Measurements from ENCODE around the gene TGFB1I1.
A peak's percentile ranks its signal among the peaks of the same experiment; 100 is the strongest.
"Not testable (repeated sequence)": the region's sequence is repeated elsewhere in the genome, so short reads cannot be mapped to it uniquely, and the experiment has no call there.

Gene TGFB1I1

GRCh38 chr16:31471875-31472708 lies at the start of gene TGFB1I1:
TSS of gene TGFB1I1 (plus strand) at chr16:31472152. CDS start at chr16:31472189, 37 bp downstream.
- DNase-seq (ENCODE audit: low read depth) = no peak

GRCh38 chr16:31423241-31423640 lies 48.7 kb upstream of the TGFB1I1 start:
- DNase-seq (ENCODE audit: low read depth) = no peak

GRCh38 chr16:31423801-31424200 lies 48.2 kb upstream of the TGFB1I1 start:
- no peak for DNase-seq (ENCODE audit: low read depth)

GRCh38 chr16:31427441-31428278 lies 44.3 kb upstream of the TGFB1I1 start:
- DNase-seq (ENCODE audit: low read depth) = peak; percentile 57

GRCh38 chr16:31428279-31428597 lies 43.7 kb upstream of the TGFB1I1 start, which contains the start of gene COX6A2:
TSS of gene COX6A2 (minus strand) at chr16:31428360. CDS start at chr16:31428325, 35 bp downstream.
- DNase-seq (ENCODE audit: low read depth) = no peak

GRCh38 chr16:31428638-31429247 lies 43.2 kb upstream of the TGFB1I1 start:
- no peak for DNase-seq (ENCODE audit: low read depth)

GRCh38 chr16:31429314-31429713 lies 42.6 kb upstream of the TGFB1I1 start:
- DNase-seq (ENCODE audit: low read depth) = no peak

GRCh38 chr16:31429796-31430195 lies 42.2 kb upstream of the TGFB1I1 start:
- DNase-seq (ENCODE audit: low read depth) = no peak

- no peak for DNase-seq (ENCODE audit: low read depth)
Observed at GRCh38 chr16:31430380-31431052, 41.4 kb upstream of the TGFB1I1 start.

- DNase-seq (ENCODE audit: low read depth) = no peak
Observed at GRCh38 chr16:31435341-31436220, 36.4 kb upstream of the TGFB1I1 start.

GRCh38 chr16:31436221-31437045 lies 35.5 kb upstream of the TGFB1I1 start:
- no peak for DNase-seq (ENCODE audit: low read depth)

- no peak for DNase-seq (ENCODE audit: low read depth)
Observed at GRCh38 chr16:31438414-31438813, 33.5 kb upstream of the TGFB1I1 start.

GRCh38 chr16:31439023-31439422 lies 32.9 kb upstream of the TGFB1I1 start:
- not testable (repeated sequence) for DNase-seq (ENCODE audit: low read depth)

GRCh38 chr16:31439519-31439918 lies 32.4 kb upstream of the TGFB1I1 start:
- no peak for DNase-seq (ENCODE audit: low read depth)

GRCh38 chr16:31440516-31441184 lies 31.3 kb upstream of the TGFB1I1 start:
- DNase-seq (ENCODE audit: low read depth) = no peak

GRCh38 chr16:31441956-31442355 lies 30.0 kb upstream of the TGFB1I1 start:
- DNase-seq (ENCODE audit: low read depth) = no peak

- not testable (repeated sequence) for DNase-seq (ENCODE audit: low read depth)
Observed at GRCh38 chr16:31445931-31446330, 26.0 kb upstream of the TGFB1I1 start.

GRCh38 chr16:31451201-31451600 lies 20.8 kb upstream of the TGFB1I1 start:
- no peak for DNase-seq (ENCODE audit: low read depth)

GRCh38 chr16:31451681-31452351 lies 20.1 kb upstream of the TGFB1I1 start:
- no peak for DNase-seq (ENCODE audit: low read depth)

All from activated T-cell treated with anti-CD3 and anti-CD28 coated beads for 1 hour (primary cell).